HG03558 (cell line): ENCODE results near the gene TFPI.

Experiments
- ATAC-seq: cut with Tn5 transposase; IDR thresholded peaks from one replicate; pipeline ENCODE4 v1.9.1; 2021; ENCODE audit warnings: moderate number of reproducible peaks; ENCODE audit not compliant: unreplicated experiment; ENCODE audit errors: extremely low read depth

Gene TFPI

DNA sequence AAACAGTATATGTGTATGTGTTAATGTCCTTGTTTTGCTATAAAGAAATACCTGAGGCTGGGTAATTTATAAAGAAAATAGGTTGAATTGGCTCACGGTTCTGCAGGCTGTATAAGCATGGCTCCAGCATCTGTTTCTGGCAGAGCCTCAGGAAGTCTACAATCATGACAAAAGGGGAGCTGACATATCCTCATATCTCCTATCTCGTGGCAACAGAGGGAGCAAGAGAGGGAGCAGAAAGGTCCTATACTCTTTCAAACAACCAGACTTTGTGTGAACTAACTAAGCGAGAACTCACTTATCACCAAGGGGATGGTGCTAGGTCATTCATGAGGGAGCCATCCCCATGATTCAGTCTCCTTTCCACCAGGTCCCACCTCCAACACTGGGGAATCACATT is 119.2 kb downstream of the TFPI start:
- ATAC-seq = no peak

DNA sequence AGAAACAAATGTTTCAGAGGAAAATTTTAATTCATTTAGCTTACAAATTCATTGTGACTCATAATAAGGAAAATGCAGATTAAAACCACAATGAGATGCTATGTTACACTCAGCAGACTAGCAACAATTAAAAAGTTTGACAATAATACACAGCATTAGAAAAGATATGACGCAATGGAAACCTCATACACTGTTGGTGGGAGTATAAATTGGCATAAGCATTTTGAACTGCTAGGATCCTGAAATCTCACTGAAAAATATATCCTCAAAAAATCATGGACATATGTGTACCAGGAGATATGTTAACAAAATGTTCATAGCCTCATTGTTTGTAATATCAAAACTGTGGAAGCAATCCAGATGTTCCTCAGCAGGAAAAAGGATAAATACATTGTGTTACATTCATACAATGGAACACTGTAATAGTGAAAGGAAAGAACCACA is 119.9 kb downstream of the TFPI start:
- no peak for ATAC-seq

GRCh38 chr2:187431911-187432310 is 122.3 kb downstream of the TFPI start:
- ATAC-seq = no peak

GRCh38 chr2:187429989-187430388 is 124.2 kb downstream of the TFPI start:
- no peak for ATAC-seq

DNA sequence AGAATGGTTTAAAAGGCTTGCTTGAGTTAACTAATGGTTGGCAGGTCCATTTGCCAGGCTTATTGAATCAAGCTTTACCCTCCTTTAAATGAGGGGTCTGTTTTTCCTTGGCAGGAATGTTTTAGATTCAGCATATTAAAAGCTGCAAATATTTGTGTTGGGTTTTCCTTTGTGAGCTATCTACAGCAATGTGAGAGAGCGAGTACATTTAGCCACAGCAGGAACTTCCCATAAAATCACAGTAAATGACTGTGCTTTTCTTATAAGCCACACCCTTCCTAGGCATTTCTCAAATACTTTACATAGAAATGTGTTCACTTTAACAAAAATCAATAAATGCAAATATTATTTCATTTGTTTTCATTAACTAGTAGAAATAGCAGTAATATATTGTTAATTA is 130.1 kb downstream of the TFPI start:
- no peak for ATAC-seq

GRCh38 chr2:187422282-187422681 is 132.0 kb downstream of the TFPI start:
- no peak for ATAC-seq

DNA sequence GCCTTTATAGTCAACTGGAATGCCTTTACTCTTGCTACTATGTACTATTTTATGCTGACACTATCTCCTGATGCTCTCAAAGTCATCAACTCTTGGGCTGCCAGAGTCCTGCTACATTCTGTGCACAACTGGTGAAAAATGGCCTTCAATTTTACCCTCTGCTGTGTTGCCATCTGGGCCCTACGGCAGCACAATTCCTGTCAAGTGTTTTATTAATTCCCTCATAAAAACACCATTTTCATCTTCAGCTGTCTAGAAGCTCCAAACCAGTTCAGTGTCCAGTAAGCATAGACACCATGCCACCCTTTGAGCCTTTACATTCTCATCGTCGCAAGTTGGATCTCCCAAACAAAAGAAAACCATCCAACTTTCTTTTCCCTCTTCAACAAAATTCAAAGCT is 132.7 kb downstream of the TFPI start:
- no peak for ATAC-seq

DNA sequence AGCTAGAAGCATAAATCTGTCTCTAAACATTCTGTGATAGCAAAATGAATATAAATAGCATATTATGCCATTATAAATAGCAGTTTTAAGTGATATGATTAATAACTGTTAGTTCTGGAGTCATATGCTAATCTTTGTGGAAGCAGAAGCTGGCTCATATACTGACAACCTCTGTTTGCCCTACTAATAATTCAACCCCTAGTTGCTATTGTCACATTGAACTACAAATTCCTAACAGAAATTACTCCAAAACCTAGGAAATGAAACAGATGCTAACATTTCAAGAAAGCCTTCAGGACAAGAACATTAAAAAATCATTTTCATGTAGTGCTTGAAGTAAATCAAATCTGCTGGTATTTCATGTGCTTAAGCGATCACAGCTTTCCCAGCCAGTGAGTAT is 134.4 kb downstream of the TFPI start:
- no peak for ATAC-seq

- ATAC-seq = no peak
Observed at GRCh38 chr2:187415449-187415848, 138.8 kb downstream of the TFPI start.
